ENCODE measurements around the gene NPM1.

DNA sequence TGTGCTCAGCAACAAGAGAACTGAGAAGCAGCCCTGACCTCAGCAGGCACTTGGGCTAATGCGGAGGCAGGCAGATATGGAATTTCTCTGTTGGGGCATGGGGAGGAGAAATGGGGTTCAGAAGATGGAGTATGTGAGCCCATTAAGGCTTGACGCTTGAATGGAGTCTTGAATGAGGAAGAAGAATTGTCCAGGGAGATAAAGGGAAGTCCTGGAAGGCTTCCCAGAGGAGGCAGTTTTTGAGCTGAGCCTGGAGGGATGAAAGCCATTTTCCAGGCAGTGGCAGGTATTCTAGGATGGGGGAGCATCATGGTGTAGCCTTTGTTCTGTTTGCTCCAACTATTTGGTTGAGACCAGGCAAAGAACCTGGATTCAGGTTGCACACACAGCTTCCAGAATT, 66.3 kb downstream of the NPM1 start:
- TF ChIP-seq, protein P1, sequence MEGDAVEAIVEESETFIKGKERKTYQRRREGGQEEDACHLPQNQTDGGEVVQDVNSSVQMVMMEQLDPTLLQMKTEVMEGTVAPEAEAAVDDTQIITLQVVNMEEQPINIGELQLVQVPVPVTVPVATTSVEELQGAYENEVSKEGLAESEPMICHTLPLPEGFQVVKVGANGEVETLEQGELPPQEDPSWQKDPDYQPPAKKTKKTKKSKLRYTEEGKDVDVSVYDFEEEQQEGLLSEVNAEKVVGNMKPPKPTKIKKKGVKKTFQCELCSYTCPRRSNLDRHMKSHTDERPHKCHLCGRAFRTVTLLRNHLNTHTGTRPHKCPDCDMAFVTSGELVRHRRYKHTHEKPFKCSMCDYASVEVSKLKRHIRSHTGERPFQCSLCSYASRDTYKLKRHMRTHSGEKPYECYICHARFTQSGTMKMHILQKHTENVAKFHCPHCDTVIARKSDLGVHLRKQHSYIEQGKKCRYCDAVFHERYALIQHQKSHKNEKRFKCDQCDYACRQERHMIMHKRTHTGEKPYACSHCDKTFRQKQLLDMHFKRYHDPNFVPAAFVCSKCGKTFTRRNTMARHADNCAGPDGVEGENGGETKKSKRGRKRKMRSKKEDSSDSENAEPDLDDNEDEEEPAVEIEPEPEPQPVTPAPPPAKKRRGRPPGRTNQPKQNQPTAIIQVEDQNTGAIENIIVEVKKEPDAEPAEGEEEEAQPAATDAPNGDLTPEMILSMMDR (IDR thresholded peaks at IDR 0.05) = no peak
- TF ChIP-seq POLR2A (IDR thresholded peaks at IDR 0.05) (no peak), EP300 (IDR thresholded peaks at IDR 0.05) (no peak), POLR2AphosphoS5 (IDR thresholded peaks at IDR 0.05) (no peak)
